ENCODE measurements around the gene MBL2.

DNA sequence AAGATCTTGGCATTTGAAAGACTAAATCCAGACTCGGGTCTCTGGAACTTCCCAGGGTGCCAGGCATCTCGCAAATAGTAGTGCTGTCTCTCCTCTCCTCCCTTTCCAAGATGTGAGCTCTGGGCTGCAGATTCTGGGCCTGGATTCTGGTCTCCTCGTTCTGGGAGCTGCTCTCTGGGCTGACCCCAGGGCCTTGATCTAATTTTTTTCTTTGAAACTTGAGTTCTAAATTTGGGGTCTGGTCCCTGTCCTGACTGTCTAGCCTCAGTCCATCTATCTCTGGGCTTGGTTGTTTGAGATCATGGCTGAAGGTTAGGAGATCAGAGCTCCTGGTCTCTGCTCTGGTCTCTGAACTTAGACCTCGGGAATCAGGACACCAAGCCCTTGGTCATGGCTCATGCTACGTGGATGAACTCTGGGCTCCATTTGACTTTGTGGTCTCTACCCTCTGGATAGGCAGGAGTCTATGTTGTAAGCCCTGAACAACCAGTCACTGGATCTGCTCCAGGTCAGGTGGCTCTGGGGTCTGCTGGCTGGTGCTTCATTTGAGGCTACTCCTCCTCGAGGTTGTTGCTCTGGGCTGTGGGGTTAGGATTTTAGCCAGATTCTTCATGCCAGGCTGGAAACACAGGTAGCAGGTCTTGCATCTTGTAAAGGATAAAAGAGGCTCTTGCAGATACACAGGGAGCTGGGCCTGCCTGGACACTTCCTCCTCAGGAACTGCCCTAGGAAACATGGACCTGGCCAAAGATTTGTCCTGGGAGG lies 8.0 kb upstream of the MBL2 start:
- TF ChIP-seq, protein P1, sequence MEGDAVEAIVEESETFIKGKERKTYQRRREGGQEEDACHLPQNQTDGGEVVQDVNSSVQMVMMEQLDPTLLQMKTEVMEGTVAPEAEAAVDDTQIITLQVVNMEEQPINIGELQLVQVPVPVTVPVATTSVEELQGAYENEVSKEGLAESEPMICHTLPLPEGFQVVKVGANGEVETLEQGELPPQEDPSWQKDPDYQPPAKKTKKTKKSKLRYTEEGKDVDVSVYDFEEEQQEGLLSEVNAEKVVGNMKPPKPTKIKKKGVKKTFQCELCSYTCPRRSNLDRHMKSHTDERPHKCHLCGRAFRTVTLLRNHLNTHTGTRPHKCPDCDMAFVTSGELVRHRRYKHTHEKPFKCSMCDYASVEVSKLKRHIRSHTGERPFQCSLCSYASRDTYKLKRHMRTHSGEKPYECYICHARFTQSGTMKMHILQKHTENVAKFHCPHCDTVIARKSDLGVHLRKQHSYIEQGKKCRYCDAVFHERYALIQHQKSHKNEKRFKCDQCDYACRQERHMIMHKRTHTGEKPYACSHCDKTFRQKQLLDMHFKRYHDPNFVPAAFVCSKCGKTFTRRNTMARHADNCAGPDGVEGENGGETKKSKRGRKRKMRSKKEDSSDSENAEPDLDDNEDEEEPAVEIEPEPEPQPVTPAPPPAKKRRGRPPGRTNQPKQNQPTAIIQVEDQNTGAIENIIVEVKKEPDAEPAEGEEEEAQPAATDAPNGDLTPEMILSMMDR (conservative IDR thresholded peaks at IDR 0.05; ENCODE audit: low read depth, low read length), result no peak; the same call in 1 of the 2 replicates
- TF ChIP-seq EZH2 (IDR thresholded peaks at IDR 0.05; ENCODE audit: low read length, unreplicated experiment) (no peak), EZH2phosphoT487 (IDR thresholded peaks at IDR 0.05; ENCODE audit: borderline replicate concordance, low read length) (no peak)

All from PC-3 (cell line).